Measurements from ENCODE around the gene SMAD3.
A peak's percentile ranks its signal among the peaks of the same experiment; 100 is the strongest.
"Not testable (repeated sequence)": the region's sequence is repeated elsewhere in the genome, so short reads cannot be mapped to it uniquely, and the experiment has no call there.

The SMAD3 gene

DNA sequence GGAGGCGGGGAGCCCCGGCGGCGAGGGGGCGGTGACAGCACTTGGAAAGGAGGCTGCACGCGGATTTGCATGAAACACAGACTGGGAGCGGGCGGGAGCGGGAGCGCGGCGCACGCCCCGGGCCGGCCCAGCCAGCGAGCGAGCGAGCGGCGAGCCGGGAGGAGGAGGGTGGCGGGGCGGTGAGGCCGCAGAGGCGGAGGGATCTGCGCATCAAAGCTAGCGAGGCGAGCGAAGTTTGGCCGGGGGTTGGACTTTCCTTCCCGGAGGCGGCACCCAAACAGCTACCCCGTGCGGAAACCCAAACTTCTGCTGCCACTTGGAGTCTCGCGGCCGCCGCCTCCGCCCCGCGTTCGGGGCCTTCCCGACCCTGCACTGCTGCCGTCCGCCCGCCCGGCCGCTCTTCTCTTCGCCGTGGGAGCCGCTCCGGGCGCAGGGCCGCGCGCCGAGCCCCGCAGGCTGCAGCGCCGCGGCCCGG is at the start of gene SMAD3:
Gene SMAD3 (plus strand): TSS at position 72 of the 475 bp plus-strand sequence. CDS start 553 bp downstream, outside the sequence.
- DNase-seq (ENCODE audit: low read depth) = peak; percentile 98
- peak within 1 kb of the TSS; percentile 91 for H3K4me3 ChIP-seq (ENCODE audit: low read length)
- TF ChIP-seq, protein P1, sequence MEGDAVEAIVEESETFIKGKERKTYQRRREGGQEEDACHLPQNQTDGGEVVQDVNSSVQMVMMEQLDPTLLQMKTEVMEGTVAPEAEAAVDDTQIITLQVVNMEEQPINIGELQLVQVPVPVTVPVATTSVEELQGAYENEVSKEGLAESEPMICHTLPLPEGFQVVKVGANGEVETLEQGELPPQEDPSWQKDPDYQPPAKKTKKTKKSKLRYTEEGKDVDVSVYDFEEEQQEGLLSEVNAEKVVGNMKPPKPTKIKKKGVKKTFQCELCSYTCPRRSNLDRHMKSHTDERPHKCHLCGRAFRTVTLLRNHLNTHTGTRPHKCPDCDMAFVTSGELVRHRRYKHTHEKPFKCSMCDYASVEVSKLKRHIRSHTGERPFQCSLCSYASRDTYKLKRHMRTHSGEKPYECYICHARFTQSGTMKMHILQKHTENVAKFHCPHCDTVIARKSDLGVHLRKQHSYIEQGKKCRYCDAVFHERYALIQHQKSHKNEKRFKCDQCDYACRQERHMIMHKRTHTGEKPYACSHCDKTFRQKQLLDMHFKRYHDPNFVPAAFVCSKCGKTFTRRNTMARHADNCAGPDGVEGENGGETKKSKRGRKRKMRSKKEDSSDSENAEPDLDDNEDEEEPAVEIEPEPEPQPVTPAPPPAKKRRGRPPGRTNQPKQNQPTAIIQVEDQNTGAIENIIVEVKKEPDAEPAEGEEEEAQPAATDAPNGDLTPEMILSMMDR (conservative IDR thresholded peaks at IDR 0.05; ENCODE audit: low read length) = 0 out of 2 replicates have a peak, but pooled peaks have one; percentile 7

DNA sequence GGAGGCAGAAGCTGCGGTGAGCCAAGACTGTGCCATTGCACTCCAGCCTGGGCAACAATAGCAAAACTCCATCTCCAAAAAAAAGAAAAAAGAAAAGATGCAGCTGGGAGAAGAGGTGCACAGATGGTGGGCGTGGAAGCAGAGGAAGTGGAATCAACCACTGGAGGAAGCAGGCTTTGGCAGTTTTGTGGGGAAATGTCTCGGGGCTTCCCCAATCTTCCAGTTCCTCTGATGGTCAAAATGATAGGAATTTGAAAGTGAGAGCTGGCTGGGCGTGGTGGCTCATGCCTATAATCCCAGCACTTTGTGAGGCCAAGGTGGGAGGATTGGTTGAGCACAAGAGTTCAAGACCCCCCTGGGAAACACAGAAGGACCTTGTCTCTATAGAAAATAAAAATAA is 48.1 kb upstream of the SMAD3 start:
- DNase-seq (ENCODE audit: low read depth) = no peak
- TF ChIP-seq, protein P1 (conservative IDR thresholded peaks at IDR 0.05; ENCODE audit: low read length) = no peak
- no peak overlapping the region for H3K4me3 ChIP-seq (ENCODE audit: low read length)

DNA sequence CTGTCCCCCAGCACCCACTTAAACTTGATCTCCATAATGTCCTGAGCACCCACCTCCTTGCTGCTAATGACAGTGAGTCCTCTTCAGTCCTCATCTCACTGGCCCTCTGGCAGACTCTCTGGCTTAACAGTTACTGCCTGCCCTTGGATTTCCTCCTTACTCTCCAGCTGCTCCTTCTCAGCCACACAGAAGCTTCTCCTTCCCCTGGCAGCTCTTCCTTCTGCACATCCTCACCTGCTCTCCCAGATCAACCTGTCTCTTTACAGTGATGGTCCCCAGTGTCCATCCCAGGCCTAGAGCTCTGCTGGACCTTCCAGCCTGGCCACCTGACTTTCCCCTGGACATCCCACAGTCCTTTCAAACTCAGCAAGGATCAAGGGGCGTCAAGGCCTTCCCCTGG is 47.4 kb upstream of the SMAD3 start:
- H3K4me3 ChIP-seq (ENCODE audit: low read length) = no peak overlapping the region
- no peak for DNase-seq (ENCODE audit: low read depth)
- TF ChIP-seq, protein P1 (conservative IDR thresholded peaks at IDR 0.05; ENCODE audit: low read length) = no peak

DNA sequence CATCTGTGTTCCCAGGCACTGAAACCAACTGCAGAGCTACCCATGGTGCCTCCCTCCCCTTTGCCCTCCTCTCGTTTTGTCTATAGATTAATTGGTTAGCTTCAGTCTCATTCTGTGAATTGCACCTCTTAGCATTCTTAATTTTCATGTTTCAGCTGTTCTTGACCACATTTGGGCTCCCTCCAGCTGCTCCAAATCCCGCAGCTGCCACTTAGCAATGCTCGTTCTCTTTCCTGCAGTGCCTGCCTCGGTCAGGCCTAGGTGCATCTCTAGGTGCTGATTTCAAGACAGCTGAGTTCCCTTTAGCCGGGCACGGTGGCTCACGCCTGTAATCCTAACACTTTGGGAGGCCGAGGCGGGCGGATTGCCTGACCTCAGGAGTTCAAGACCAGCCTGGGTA is 47.0 kb upstream of the SMAD3 start:
- TF ChIP-seq, protein P1 (conservative IDR thresholded peaks at IDR 0.05; ENCODE audit: low read length) = no peak
- no peak overlapping the region for H3K4me3 ChIP-seq (ENCODE audit: low read length)
- no peak for DNase-seq (ENCODE audit: low read depth)

DNA sequence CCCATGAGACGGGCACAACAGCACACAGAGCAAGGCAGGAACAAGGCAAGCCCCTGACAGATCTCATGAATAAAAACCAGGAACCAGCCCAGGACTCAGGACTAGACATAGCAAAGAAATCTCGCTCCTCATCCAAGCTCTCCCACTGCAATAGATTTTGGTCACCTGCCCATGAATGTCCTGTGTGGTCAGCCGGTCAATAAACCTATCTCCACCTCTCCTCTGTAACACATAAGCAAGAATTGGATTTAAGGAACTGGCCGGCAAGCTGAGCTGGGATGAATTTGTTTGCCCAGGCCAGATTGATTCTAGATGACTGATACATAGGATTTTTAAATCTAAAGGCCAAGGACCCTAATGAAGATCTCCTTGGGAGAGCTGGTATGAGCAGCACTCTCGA is 46.3 kb upstream of the SMAD3 start:
- TF ChIP-seq, protein P1 (conservative IDR thresholded peaks at IDR 0.05; ENCODE audit: low read length) = no peak
- no peak overlapping the region for H3K4me3 ChIP-seq (ENCODE audit: low read length)
- DNase-seq (ENCODE audit: low read depth) = no peak

DNA sequence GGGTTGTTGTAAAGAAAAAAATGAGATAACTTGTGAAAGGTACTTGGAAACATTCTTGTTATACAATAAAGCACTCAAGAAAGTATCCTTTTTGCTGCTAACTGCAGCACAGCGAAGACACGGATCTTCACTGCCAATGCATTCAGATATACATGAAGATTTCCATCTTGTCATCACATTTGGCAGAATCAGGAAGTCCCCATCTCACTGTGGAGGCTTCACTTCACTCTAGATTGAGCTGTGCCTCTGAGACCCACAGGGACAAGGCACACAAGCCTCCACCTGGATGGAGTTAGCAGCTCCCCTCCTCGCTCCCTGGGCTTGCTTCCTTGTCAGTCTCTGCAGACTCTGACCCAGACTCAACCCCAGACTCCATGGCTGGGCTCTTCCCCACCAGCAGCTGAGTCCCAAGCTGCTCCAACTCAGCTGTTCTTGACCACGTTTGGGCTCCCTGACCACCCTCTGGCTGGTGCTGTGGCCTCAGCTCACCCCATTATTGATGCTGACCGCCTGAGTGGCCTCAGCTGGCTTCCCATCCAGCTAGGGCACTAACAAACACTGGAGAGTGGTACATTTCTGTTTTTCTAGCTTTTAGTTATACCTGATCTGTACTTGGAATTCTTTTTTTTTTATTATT is 45.4 kb upstream of the SMAD3 start:
- H3K4me3 ChIP-seq (ENCODE audit: low read length) = no peak overlapping the region
- no peak for DNase-seq (ENCODE audit: low read depth)
- TF ChIP-seq, protein P1 (conservative IDR thresholded peaks at IDR 0.05; ENCODE audit: low read length) = no peak

DNA sequence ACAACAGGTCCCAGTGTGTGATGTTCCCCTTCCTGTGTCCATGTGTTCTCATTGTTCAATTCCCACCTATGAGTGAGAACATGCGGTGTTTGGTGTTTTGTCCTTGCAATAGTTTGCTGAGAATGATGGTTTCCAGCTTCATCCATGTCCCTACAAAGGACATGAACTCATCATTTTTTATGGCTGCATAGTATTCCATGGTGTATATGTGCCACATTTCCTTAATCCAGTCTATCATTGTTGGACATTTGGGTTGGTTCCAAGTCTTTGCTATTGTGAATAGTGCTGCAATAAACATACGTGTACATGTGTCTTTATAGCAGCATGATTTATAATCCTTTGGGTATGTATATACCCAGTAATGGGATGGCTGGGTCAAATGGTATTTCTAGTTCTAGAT is 44.7 kb upstream of the SMAD3 start:
- H3K4me3 ChIP-seq (ENCODE audit: low read length); DNase-seq (ENCODE audit: low read depth): not testable (repeated sequence)
